GM23338 (cell line): Measurements from ENCODE around the gene MADCAM1. TPM values are rescaled to one million over a fixed set of nuclear protein-coding genes. Genes with fewer than 3 reads are reported as not detected.
A peak's percentile ranks its signal among the peaks of the same experiment; 100 is the strongest.

Source experiments
- ATAC-seq: fragments of 200-7000 bp; cut with Tn5 transposase; 3 replicates; pipeline ENCODE4 v1.9.1; 2020
- DNase-seq: peaks from one replicate; pipeline ENCODE4 v3.0.0-alpha.2; 2015; ENCODE audit warnings: low spot score
- H2AFZ ChIP-seq: fragments of 200-600 bp; sonication (generic); 2 replicates; pipeline ENCODE4 v1.8.0; 2016; ENCODE audit warnings: antibody characterized with exemption, mild to moderate bottlenecking, moderate library complexity
- H3F3A ChIP-seq: fragments of 200-600 bp; sonication (generic); replicated peaks from 2 replicates; pipeline ENCODE4 v1.8.0; 2017; ENCODE audit warnings: antibody characterized with exemption, mixed run types, low read depth
- H3K27ac ChIP-seq: fragments of 200-600 bp; sonication (generic); 2 replicates; pipeline ENCODE4 v1.6.1; 2016; ENCODE audit warnings: low read depth
- H3K27me3 ChIP-seq: fragments of 200-600 bp; sonication (generic); 2 replicates; pipeline ENCODE4 v1.8.0; 2016; ENCODE audit warnings: mild to moderate bottlenecking, mixed run types, moderate library complexity; ENCODE audit not compliant: insufficient read depth
- H3K36me3 ChIP-seq: fragments of 200-600 bp; sonication (generic); 2 replicates; pipeline ENCODE4 v1.8.0; 2016; ENCODE audit warnings: mild to moderate bottlenecking; ENCODE audit not compliant: insufficient read depth
- H3K4me1 ChIP-seq: fragments of 200-600 bp; sonication (generic); 2 replicates; pipeline ENCODE4 v1.8.0; 2016; ENCODE audit warnings: mild to moderate bottlenecking, moderate library complexity; ENCODE audit not compliant: insufficient read depth
- H3K4me2 ChIP-seq: fragments of 200-600 bp; sonication (generic); 2 replicates; pipeline ENCODE4 v1.7.1; 2017; ENCODE audit warnings: mixed run types
- H3K4me3 ChIP-seq: fragments of 200-600 bp; sonication (generic); 2 replicates; pipeline ENCODE4 v1.6.1; 2016; ENCODE audit warnings: mixed run types
- H3K79me2 ChIP-seq: fragments of 200-600 bp; sonication (generic); replicated peaks from 2 replicates; pipeline ENCODE4 v1.8.0; 2017; ENCODE audit warnings: mild to moderate bottlenecking; ENCODE audit not compliant: insufficient read depth
- H3K9me2 ChIP-seq: fragments of 200-600 bp; sonication (generic); 2 replicates; pipeline ENCODE4 v1.8.0; 2017; ENCODE audit not compliant: insufficient read depth
- H4K20me1 ChIP-seq: fragments of 200-600 bp; sonication (generic); replicated peaks from 2 replicates; pipeline ENCODE4 v1.8.0; 2017; ENCODE audit warnings: mild to moderate bottlenecking; ENCODE audit not compliant: insufficient read depth
- H3K27ac Mint-ChIP-seq: 2 replicates; pipeline ENCODE4 v1.8.0; 2020; ENCODE audit warnings: inconsistent platforms, mild to moderate bottlenecking, moderate library complexity, mixed read lengths
- H3K27me3 Mint-ChIP-seq: 3 replicates; pipeline ENCODE4 v1.8.0; 2022; ENCODE audit warnings: low read depth, mild to moderate bottlenecking, moderate library complexity, mixed read lengths, inconsistent platforms; ENCODE audit not compliant: insufficient read depth, poor library complexity
- H3K36me3 Mint-ChIP-seq: 3 replicates; pipeline ENCODE4 v1.8.0; 2021; ENCODE audit warnings: low read depth, mild to moderate bottlenecking, inconsistent platforms, moderate library complexity, mixed read lengths
- H3K4me1 Mint-ChIP-seq: 3 replicates; pipeline ENCODE4 v1.8.0; 2020; ENCODE audit warnings: mild to moderate bottlenecking, inconsistent platforms, mixed read lengths
- H3K4me3 Mint-ChIP-seq: 3 replicates; pipeline ENCODE4 v1.8.0; 2021; ENCODE audit warnings: moderate library complexity, mild to moderate bottlenecking, inconsistent platforms, mixed read lengths
- H3K9me3 Mint-ChIP-seq: 3 replicates; pipeline ENCODE4 v1.8.0; 2020; ENCODE audit warnings: moderate library complexity, mild to moderate bottlenecking, inconsistent platforms, mixed read lengths
- CREB1 ChIP-seq: fragments of 250-450 bp; sonication (Bioruptor Pico); IDR thresholded peaks from 2 replicates; pipeline ENCODE4 v1.5.0; 2020; ENCODE audit warnings: low read depth, mild to moderate bottlenecking, moderate library complexity
- EZH2 ChIP-seq: fragments of 200-600 bp; sonication (generic); IDR thresholded peaks from one replicate; pipeline ENCODE4 v1.8.0; 2017; ENCODE audit warnings: antibody characterized with exemption, mild to moderate bottlenecking, low read depth; ENCODE audit not compliant: unreplicated experiment
- EZH2phosphoT487 ChIP-seq: fragments of 200-600 bp; sonication (generic); IDR thresholded peaks from one replicate; pipeline ENCODE4 v1.8.1; 2018; ENCODE audit warnings: antibody characterized with exemption; ENCODE audit not compliant: unreplicated experiment
- JUNB ChIP-seq: IDR thresholded peaks from one replicate; pipeline ENCODE4 v1.6.1; 2016; ENCODE audit warnings: antibody characterized with exemption; ENCODE audit not compliant: unreplicated experiment
- NANOG ChIP-seq: IDR thresholded peaks from 2 replicates; pipeline ENCODE4 v1.6.1; 2016; ENCODE audit warnings: antibody characterized with exemption, borderline replicate concordance
- POLR2AphosphoS5 ChIP-seq: IDR thresholded peaks from 2 replicates; pipeline ENCODE4 v1.6.1; 2016; ENCODE audit warnings: antibody characterized with exemption, low read depth
- STAT1 ChIP-seq: IDR thresholded peaks from one replicate; pipeline ENCODE4 v1.6.1; 2016; ENCODE audit warnings: antibody characterized with exemption; ENCODE audit not compliant: unreplicated experiment
- ZNF114 ChIP-seq: fragments of 250-450 bp; sonication (Bioruptor Pico); IDR thresholded peaks from 2 replicates; pipeline ENCODE4 v1.5.0; 2020; ENCODE audit warnings: mild to moderate bottlenecking, moderate library complexity
- ZNF331 ChIP-seq: fragments of 250-450 bp; sonication (Bioruptor Pico); IDR thresholded peaks from 2 replicates; pipeline ENCODE4 v1.5.0; 2020; ENCODE audit warnings: low read depth, mild to moderate bottlenecking, moderate library complexity
- polyA plus RNA-seq: library from polyadenylated mRNA; unstranded; fragments of >200 nt; fragmentation: Nextera tagmentation; extraction: Ambion mirVana; gene quantifications from 2 replicates; pipeline ENCODE4 v1.2.1, GENCODE V29; 2016
- total RNA-seq: library from RNA; depleted of rRNA; stranded (reverse); fragments of >200 nt; shearing (Covaris generic); gene quantifications from 2 replicates; pipeline ENCODE4 v1.2.3, GENCODE V29; 2014
- TF ChIP-seq, protein P1 (sequence below): fragments of 250-450 bp; sonication (Bioruptor Pico); IDR thresholded peaks from 2 replicates; pipeline ENCODE4 v1.5.0; 2020; ENCODE audit warnings: mild to moderate bottlenecking, moderate library complexity
- TF ChIP-seq, protein P2 (sequence below): IDR thresholded peaks from 2 replicates; pipeline ENCODE4 v1.6.1; 2016; ENCODE audit warnings: antibody characterized with exemption
- TF ChIP-seq, protein P3 (sequence below): IDR thresholded peaks from one replicate; pipeline ENCODE4 v1.6.1; 2018; ENCODE audit warnings: antibody characterized with exemption; ENCODE audit not compliant: unreplicated experiment
- TF ChIP-seq, protein P4 (sequence below), 2 experiments: fragments of 200-600 bp in 1 of 2; sonication (generic) in 1 of 2; conservative IDR thresholded peaks; 2 replicates each; pipeline versions ENCODE4 v1.5.1 to v1.6.1; 2016 to 2017; ENCODE audit warnings: antibody characterized with exemption in 2 of 2, low read depth in 2 of 2, mild to moderate bottlenecking in 2 of 2, moderate library complexity in 1 of 2

The MADCAM1 gene
- total and polyA plus RNA-seq, 2 experiments from 2014 or later = 2.1 to 2.5 TPM

DNA sequence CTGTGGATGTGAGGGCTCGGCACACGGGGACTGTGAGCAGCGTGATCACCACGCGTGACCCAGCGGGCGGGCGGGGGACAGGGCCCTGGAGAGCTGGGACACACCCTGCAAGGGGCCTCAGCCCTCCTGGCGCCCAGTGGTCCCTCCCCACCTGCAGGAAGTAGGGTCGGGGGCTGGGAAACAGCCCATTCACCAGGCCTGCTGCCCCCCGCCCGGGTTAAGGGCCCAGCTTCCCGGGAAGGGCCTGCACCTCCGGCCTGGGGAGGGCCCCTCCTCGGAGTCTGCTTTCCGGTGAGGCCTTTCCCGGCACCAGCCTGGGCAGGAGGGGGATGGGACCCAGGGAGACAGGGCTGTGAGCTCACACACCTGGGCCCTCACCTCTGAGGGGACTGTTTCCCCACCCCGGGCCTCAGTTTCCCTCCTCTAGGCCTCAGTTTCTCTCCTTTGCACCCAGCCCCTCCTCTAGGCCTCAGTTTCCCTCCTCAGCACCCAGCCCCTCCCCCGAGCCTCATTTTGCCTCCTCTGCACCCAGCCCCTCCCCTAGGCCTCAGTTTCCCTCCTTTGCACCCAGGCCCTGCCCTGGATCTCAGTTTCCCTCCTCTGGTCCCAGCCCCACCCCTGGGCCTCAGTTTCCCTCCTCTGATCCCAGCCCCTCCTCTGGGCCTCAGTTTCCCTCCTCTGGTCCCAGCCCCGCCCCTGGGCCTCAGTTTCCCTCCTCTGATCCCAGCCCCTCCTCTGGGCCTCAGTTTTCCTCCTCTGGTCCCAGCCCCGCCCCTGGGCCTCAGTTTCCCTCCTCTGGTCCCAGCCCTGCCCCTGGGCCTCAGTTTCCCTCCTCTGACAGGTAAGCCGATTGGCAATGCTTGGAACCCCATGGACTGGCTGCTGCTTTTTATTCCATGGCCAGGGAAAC, 1.9 kb upstream of the MADCAM1 start:
- Mint-ChIP-seq H3K4me1 (peaks cover 13% of the 10 kb centered on the region), H3K9me3 (peaks cover 12% of the 10 kb centered on the region), H3K27ac (no peak overlapping the region), H3K4me3 (no peak overlapping the region), H3K27me3 (peaks cover 36% of the 10 kb centered on the region), H3K36me3 (peaks cover 2% of the 10 kb centered on the region; the same call in 1 of the 3 replicates)
- peak overlapping the region; percentile 32; the same call in 1 of the 2 replicates for H3K4me2 ChIP-seq
- no peak overlapping the region for H3K27ac ChIP-seq
- no peaks in the 10 kb centered on the region for H3K36me3 ChIP-seq
- H3K9me2 ChIP-seq = no peaks in the 10 kb centered on the region
- H3K79me2 ChIP-seq = no peaks in the 10 kb centered on the region
- ATAC-seq (no peak), DNase-seq (peak; percentile 48)
- H3K4me1 ChIP-seq = 0 out of 2 replicates have a peak, but pooled peaks cover 3% of the 10 kb centered on the region
- no peak overlapping the region for H3K4me3 ChIP-seq
- no peak for TF ChIP-seq STAT1
- TF ChIP-seq POLR2AphosphoS5 = no peak
- TF ChIP-seq JUNB = no peak
- TF ChIP-seq EZH2phosphoT487 = no peak
- no peak for TF ChIP-seq NANOG
- no peak for TF ChIP-seq ZNF331 (CRISPR knock-in tag)
- TF ChIP-seq, protein P1, sequence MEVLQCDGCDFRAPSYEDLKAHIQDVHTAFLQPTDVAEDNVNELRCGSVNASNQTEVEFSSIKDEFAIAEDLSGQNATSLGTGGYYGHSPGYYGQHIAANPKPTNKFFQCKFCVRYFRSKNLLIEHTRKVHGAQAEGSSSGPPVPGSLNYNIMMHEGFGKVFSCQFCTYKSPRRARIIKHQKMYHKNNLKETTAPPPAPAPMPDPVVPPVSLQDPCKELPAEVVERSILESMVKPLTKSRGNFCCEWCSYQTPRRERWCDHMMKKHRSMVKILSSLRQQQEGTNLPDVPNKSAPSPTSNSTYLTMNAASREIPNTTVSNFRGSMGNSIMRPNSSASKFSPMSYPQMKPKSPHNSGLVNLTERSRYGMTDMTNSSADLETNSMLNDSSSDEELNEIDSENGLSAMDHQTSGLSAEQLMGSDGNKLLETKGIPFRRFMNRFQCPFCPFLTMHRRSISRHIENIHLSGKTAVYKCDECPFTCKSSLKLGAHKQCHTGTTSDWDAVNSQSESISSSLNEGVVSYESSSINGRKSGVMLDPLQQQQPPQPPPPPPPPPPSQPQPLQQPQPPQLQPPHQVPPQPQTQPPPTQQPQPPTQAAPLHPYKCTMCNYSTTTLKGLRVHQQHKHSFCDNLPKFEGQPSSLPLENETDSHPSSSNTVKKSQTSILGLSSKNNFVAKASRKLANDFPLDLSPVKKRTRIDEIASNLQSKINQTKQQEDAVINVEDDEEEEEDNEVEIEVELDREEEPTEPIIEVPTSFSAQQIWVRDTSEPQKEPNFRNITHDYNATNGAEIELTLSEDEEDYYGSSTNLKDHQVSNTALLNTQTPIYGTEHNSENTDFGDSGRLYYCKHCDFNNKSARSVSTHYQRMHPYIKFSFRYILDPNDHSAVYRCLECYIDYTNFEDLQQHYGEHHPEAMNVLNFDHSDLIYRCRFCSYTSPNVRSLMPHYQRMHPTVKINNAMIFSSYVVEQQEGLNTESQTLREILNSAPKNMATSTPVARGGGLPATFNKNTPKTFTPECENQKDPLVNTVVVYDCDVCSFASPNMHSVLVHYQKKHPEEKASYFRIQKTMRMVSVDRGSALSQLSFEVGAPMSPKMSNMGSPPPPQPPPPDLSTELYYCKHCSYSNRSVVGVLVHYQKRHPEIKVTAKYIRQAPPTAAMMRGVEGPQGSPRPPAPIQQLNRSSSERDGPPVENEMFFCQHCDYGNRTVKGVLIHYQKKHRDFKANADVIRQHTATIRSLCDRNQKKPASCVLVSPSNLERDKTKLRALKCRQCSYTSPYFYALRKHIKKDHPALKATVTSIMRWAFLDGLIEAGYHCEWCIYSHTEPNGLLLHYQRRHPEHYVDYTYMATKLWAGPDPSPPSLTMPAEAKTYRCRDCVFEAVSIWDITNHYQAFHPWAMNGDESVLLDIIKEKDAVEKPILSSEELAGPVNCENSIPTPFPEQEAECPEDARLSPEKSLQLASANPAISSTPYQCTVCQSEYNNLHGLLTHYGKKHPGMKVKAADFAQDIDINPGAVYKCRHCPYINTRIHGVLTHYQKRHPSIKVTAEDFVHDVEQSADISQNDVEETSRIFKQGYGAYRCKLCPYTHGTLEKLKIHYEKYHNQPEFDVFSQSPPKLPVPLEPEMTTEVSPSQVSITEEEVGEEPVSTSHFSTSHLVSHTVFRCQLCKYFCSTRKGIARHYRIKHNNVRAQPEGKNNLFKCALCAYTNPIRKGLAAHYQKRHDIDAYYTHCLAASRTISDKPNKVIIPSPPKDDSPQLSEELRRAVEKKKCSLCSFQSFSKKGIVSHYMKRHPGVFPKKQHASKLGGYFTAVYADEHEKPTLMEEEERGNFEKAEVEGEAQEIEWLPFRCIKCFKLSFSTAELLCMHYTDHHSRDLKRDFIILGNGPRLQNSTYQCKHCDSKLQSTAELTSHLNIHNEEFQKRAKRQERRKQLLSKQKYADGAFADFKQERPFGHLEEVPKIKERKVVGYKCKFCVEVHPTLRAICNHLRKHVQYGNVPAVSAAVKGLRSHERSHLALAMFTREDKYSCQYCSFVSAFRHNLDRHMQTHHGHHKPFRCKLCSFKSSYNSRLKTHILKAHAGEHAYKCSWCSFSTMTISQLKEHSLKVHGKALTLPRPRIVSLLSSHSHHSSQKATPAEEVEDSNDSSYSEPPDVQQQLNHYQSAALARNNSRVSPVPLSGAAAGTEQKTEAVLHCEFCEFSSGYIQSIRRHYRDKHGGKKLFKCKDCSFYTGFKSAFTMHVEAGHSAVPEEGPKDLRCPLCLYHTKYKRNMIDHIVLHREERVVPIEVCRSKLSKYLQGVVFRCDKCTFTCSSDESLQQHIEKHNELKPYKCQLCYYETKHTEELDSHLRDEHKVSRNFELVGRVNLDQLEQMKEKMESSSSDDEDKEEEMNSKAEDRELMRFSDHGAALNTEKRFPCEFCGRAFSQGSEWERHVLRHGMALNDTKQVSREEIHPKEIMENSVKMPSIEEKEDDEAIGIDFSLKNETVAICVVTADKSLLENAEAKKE (CRISPR knock-in tag) = no peak
- TF ChIP-seq CREB1 (CRISPR knock-in tag) = no peak
- TF ChIP-seq, protein P2, sequence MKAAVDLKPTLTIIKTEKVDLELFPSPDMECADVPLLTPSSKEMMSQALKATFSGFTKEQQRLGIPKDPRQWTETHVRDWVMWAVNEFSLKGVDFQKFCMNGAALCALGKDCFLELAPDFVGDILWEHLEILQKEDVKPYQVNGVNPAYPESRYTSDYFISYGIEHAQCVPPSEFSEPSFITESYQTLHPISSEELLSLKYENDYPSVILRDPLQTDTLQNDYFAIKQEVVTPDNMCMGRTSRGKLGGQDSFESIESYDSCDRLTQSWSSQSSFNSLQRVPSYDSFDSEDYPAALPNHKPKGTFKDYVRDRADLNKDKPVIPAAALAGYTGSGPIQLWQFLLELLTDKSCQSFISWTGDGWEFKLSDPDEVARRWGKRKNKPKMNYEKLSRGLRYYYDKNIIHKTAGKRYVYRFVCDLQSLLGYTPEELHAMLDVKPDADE = no peak
- TF ChIP-seq, protein P3, sequence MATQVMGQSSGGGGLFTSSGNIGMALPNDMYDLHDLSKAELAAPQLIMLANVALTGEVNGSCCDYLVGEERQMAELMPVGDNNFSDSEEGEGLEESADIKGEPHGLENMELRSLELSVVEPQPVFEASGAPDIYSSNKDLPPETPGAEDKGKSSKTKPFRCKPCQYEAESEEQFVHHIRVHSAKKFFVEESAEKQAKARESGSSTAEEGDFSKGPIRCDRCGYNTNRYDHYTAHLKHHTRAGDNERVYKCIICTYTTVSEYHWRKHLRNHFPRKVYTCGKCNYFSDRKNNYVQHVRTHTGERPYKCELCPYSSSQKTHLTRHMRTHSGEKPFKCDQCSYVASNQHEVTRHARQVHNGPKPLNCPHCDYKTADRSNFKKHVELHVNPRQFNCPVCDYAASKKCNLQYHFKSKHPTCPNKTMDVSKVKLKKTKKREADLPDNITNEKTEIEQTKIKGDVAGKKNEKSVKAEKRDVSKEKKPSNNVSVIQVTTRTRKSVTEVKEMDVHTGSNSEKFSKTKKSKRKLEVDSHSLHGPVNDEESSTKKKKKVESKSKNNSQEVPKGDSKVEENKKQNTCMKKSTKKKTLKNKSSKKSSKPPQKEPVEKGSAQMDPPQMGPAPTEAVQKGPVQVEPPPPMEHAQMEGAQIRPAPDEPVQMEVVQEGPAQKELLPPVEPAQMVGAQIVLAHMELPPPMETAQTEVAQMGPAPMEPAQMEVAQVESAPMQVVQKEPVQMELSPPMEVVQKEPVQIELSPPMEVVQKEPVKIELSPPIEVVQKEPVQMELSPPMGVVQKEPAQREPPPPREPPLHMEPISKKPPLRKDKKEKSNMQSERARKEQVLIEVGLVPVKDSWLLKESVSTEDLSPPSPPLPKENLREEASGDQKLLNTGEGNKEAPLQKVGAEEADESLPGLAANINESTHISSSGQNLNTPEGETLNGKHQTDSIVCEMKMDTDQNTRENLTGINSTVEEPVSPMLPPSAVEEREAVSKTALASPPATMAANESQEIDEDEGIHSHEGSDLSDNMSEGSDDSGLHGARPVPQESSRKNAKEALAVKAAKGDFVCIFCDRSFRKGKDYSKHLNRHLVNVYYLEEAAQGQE = no peak
- TF ChIP-seq ZNF114 = no peak
- no peak for TF ChIP-seq EZH2
- TF ChIP-seq, protein P4, sequence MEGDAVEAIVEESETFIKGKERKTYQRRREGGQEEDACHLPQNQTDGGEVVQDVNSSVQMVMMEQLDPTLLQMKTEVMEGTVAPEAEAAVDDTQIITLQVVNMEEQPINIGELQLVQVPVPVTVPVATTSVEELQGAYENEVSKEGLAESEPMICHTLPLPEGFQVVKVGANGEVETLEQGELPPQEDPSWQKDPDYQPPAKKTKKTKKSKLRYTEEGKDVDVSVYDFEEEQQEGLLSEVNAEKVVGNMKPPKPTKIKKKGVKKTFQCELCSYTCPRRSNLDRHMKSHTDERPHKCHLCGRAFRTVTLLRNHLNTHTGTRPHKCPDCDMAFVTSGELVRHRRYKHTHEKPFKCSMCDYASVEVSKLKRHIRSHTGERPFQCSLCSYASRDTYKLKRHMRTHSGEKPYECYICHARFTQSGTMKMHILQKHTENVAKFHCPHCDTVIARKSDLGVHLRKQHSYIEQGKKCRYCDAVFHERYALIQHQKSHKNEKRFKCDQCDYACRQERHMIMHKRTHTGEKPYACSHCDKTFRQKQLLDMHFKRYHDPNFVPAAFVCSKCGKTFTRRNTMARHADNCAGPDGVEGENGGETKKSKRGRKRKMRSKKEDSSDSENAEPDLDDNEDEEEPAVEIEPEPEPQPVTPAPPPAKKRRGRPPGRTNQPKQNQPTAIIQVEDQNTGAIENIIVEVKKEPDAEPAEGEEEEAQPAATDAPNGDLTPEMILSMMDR (conservative IDR thresholded peaks at IDR 0.05; ENCODE audit: low read depth in 2 of 2) = no peak
- H4K20me1 ChIP-seq = no peaks in the 10 kb centered on the region
- no peak overlapping the region for H2AFZ ChIP-seq
- peaks cover 10% of the 10 kb centered on the region for H3F3A ChIP-seq
- H3K27me3 ChIP-seq = peaks cover 33% of the 10 kb centered on the region
